BJ (cell line): ENCODE results near the gene L1CAM. TPM values are rescaled to one million over a fixed set of nuclear protein-coding genes. Genes with fewer than 3 reads are reported as not detected.

ENCODE experiments used
- CTCF ChIA-PET: fragments of 350-600 bp; formaldehyde crosslinking; extraction: SDS; loops from one replicate; lab custom pipeline; 2021; ENCODE audit warnings: antibody characterized with exemption, inconsistent platforms; lab: Yijun Ruan, JAX
- POLR2A ChIA-PET: fragments of 300-600 bp; sonication (Branson Sonifier 250); formaldehyde crosslinking; extraction: SDS; loops from one replicate; lab custom pipeline; 2021; ENCODE audit warnings: antibody characterized with exemption; lab: Charles Lee
- DNase-seq: peaks from one replicate; pipeline ENCODE4 v3.0.0-alpha.2; 2011; ENCODE audit warnings: low read depth
- H3K27me3 ChIP-seq: 2 replicates; pipeline ENCODE4 v1.6.0; 2011; ENCODE audit warnings: low read length; ENCODE audit not compliant: control insufficient read depth, insufficient read depth
- H3K36me3 ChIP-seq: 2 replicates; pipeline ENCODE4 v1.5.1; 2011; ENCODE audit warnings: low read length; ENCODE audit not compliant: control insufficient read depth, insufficient read depth
- H3K4me3 ChIP-seq: 2 replicates; pipeline ENCODE4 v1.5.1; 2011; ENCODE audit warnings: low read depth, mild to moderate bottlenecking, control low read depth, low read length
- polyA plus RNA-seq: library from polyadenylated mRNA; depleted of rRNA; stranded (reverse); fragments of >200 nt; gene quantifications from 2 replicates; pipeline ENCODE4 v1.2.3, GENCODE V29; 2011
- TF ChIP-seq, protein P1 (sequence below): IDR thresholded peaks from 2 replicates; pipeline ENCODE4 v1.5.1; 2011; ENCODE audit warnings: low read depth, mild to moderate bottlenecking, control low read depth, inconsistent platforms, low read length, moderate library complexity; ENCODE audit not compliant: insufficient read depth

Gene L1CAM
- polyA plus RNA-seq, 1 experiment, result 62.0 TPM

- no peak for DNase-seq
- ChIA-PET POLR2A (no interaction called here), CTCF (interaction anchor here (1.2 to 1.4 kb wide), 2 partner anchors 15 to 143 kb away, joined by 3 to 5 read pairs; partner anchors contain the start of gene PLXNB3)
- TF ChIP-seq, protein P1, sequence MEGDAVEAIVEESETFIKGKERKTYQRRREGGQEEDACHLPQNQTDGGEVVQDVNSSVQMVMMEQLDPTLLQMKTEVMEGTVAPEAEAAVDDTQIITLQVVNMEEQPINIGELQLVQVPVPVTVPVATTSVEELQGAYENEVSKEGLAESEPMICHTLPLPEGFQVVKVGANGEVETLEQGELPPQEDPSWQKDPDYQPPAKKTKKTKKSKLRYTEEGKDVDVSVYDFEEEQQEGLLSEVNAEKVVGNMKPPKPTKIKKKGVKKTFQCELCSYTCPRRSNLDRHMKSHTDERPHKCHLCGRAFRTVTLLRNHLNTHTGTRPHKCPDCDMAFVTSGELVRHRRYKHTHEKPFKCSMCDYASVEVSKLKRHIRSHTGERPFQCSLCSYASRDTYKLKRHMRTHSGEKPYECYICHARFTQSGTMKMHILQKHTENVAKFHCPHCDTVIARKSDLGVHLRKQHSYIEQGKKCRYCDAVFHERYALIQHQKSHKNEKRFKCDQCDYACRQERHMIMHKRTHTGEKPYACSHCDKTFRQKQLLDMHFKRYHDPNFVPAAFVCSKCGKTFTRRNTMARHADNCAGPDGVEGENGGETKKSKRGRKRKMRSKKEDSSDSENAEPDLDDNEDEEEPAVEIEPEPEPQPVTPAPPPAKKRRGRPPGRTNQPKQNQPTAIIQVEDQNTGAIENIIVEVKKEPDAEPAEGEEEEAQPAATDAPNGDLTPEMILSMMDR, result no peak
- Histone ChIP-seq H3K4me3 (no peak overlapping the region), H3K27me3 (no peaks in the 10 kb centered on the region), H3K36me3 (no peaks in the 10 kb centered on the region)
These were observed 21.5 kb upstream of the L1CAM start for GRCh38 chrX:153907456-153907855.

GRCh38 chrX:153906126-153906917 is 20.3 kb upstream of the L1CAM start:
- TF ChIP-seq, protein P1, result no peak
- CTCF ChIA-PET, result interaction anchor here (1.0 to 1.4 kb wide), 3 partner anchors 16 to 142 kb away, joined by 3 to 5 read pairs (median 3); partner anchors contain the start of gene PLXNB3
- Histone ChIP-seq H3K36me3 (no peaks in the 10 kb centered on the region), H3K27me3 (no peaks in the 10 kb centered on the region), H3K4me3 (no peak overlapping the region)
- POLR2A ChIA-PET, result no interaction called here
- DNase-seq, result no peak

- H3K4me3 ChIP-seq, result no peak overlapping the region
- POLR2A ChIA-PET, result no interaction called here
These were observed 19.6 kb upstream of the L1CAM start for GRCh38 chrX:153905481-153906095.

GRCh38 chrX:153903991-153904957 is 18.3 kb upstream of the L1CAM start, which contains the start of gene AVPR2:
TSS of gene AVPR2 (plus strand) at chrX:153904673. CDS start at chrX:153905146, 473 bp downstream.
- TF ChIP-seq, protein P1, result no peak

More at GRCh38 chrX:153905481-153906095, 19.6 kb upstream of the L1CAM start:
- TF ChIP-seq, protein P1, result no peak
- DNase-seq, result no peak
- Histone ChIP-seq H3K36me3 (no peaks in the 10 kb centered on the region), H3K27me3 (no peaks in the 10 kb centered on the region)
- CTCF ChIA-PET, result no interaction called here

More at GRCh38 chrX:153903991-153904957, 18.3 kb upstream of the L1CAM start, which contains the start of gene AVPR2:
- no peak for DNase-seq
- Histone ChIP-seq H3K27me3 (no peaks in the 10 kb centered on the region), H3K36me3 (no peaks in the 10 kb centered on the region), H3K4me3 (no peak within 1 kb of the TSS)
- ChIA-PET CTCF (no interaction called here), POLR2A (no interaction called here)
